Gastrocnemius medialis (tissue), 4 donors: ENCODE results near the gene CABLES2. TPM values are rescaled to one million over a fixed set of nuclear protein-coding genes. Genes with fewer than 3 reads are reported as not detected.

ENCODE experiments used
- ATAC-seq, 2 donors: fragments of 150-250 bp; one replicate each; pipeline ENCODE4 v1.9.1; 2016
- DNase-seq, 2 donors: peaks; one replicate each; pipeline ENCODE4 v3.0.0-alpha.2; 2019
- H3K27ac ChIP-seq, 4 donors: fragments of 200-600 bp; sonication (generic); 1 replicate in 1 of 4; 2 replicates in 3 of 4; pipeline ENCODE4 v1.5.1; 2016 to 2018; ENCODE audit warnings: mild to moderate bottlenecking in 2 of 4, moderate library complexity in 1 of 4
- H3K27me3 ChIP-seq, 3 donors: fragments of 200-600 bp; sonication (generic) in 2 of 3; 1 replicate in 1 of 3; 2 replicates in 2 of 3; pipeline versions ENCODE4 v1.5.1 to v1.6.0; 2016 to 2019; ENCODE audit warnings: mild to moderate bottlenecking in 1 of 3, moderate library complexity in 1 of 3
- H3K36me3 ChIP-seq, 2 donors: fragments of 200-600 bp; sonication (generic) in 1 of 2; one replicate each; pipeline ENCODE4 v1.5.1; 2017 to 2018
- H3K4me1 ChIP-seq, 2 donors: fragments of 200-600 bp; sonication (generic) in 1 of 2; one replicate each; pipeline ENCODE4 v1.5.1; 2016 to 2017; ENCODE audit warnings: mild to moderate bottlenecking in 2 of 2
- H3K4me3 ChIP-seq, 4 donors: fragments of 200-600 bp; sonication (generic) in 3 of 4; 1 replicate in 1 of 4; 2 replicates in 3 of 4; pipeline ENCODE4 v1.5.1; 2016 to 2019; ENCODE audit warnings: mild to moderate bottlenecking in 2 of 4
- H3K9me3 ChIP-seq, 3 donors: fragments of 200-600 bp; sonication (generic) in 2 of 3; 1 replicate in 1 of 3; 2 replicates in 2 of 3; pipeline ENCODE4 v1.5.1; 2016 to 2019
- CTCF ChIP-seq, 5 experiments: fragments of 450-650 bp in 3 of 5; fragments of 200-600 bp in 2 of 5; sonication (generic) in 2 of 5; IDR thresholded peaks in 4 of 5; conservative IDR thresholded peaks in 1 of 5; 1 replicate in 4 of 5; 2 replicates in 1 of 5; pipeline ENCODE4 v1.5.1; 2016 to 2019; ENCODE audit warnings: antibody characterized with exemption in 5 of 5, mild to moderate bottlenecking in 3 of 5, moderate library complexity in 3 of 5
- POLR2A ChIP-seq, 2 donors: fragments of 450-650 bp; IDR thresholded peaks; one replicate each; pipeline ENCODE4 v1.6.1; 2017; ENCODE audit warnings: antibody characterized with exemption in 2 of 2, mild to moderate bottlenecking in 2 of 2, moderate library complexity in 2 of 2
- in situ Hi-C, 4 donors: fragments of 200-750 bp; cut with MboI; loops; one replicate each; pipeline versions ENCODE4 v1.15.0 to v1.8.0; 2017; ENCODE audit warnings: low sequenced_read_pairs in 4 of 4
- intact Hi-C: fragments of 100-400 bp; cut with DNase I; formaldehyde crosslinking; loops from one replicate; pipeline ENCODE4 v1.15.1; 2023; ENCODE audit warnings: low total_unique reads
- total RNA-seq, 4 donors: library from RNA; depleted of rRNA; stranded (reverse); fragments of >200 nt; gene quantifications; one replicate each; pipeline versions ENCODE4 v1.1.0 to v1.2.3, GENCODE V29; 2016

Gene CABLES2
- total RNA-seq, 4 donors from 2014 or later: 3.6 to 9.3 (median 4.2) TPM

GRCh38 chr20:62416651-62417637 lies 9.9 kb upstream of the CABLES2 start:
- Histone ChIP-seq H3K4me1 (no peaks in the 10 kb centered on the region), H3K27me3 (peaks cover 0 to 3% (median 0%) of the 10 kb centered on the region in 3 donors), H3K9me3 (no peaks in the 10 kb centered on the region), H3K36me3 (no peaks in the 10 kb centered on the region), H3K27ac (no peak overlapping the region), H3K4me3 (no peak overlapping the region)
- no peak for ATAC-seq
- intact Hi-C loops (no loop called here), in situ Hi-C loops (no loop called here)
- TF ChIP-seq CTCF (IDR thresholded peaks at IDR 0.05 in 4 of 5, conservative IDR thresholded peaks at IDR 0.05 in 1 of 5) (no peak), POLR2A (IDR thresholded peaks at IDR 0.05) (no peak)
- no peak for DNase-seq

- H3K9me3 ChIP-seq: no peaks in the 10 kb centered on the region
- no peak overlapping the region for H3K4me3 ChIP-seq
- H3K4me1 ChIP-seq: no peaks in the 10 kb centered on the region
- intact Hi-C loops: no loop called here
- peaks cover 0 to 3% (median 0%) of the 10 kb centered on the region in 3 donors for H3K27me3 ChIP-seq
- H3K36me3 ChIP-seq: no peaks in the 10 kb centered on the region
- TF ChIP-seq CTCF (IDR thresholded peaks at IDR 0.05 in 4 of 5, conservative IDR thresholded peaks at IDR 0.05 in 1 of 5) (no peak), POLR2A (IDR thresholded peaks at IDR 0.05) (no peak)
- in situ Hi-C loops: no loop called here
- DNase-seq (no peak), ATAC-seq (no peak)
- no peak overlapping the region for H3K27ac ChIP-seq
These were observed 8.4 kb upstream of the CABLES2 start for GRCh38 chr20:62415354-62416111.

- intact Hi-C loops (no loop called here), in situ Hi-C loops (no loop called here)
- Histone ChIP-seq H3K9me3 (no peaks in the 10 kb centered on the region), H3K36me3 (no peaks in the 10 kb centered on the region), H3K27me3 (peaks cover 0 to 3% (median 0%) of the 10 kb centered on the region in 3 donors), H3K27ac (no peak overlapping the region), H3K4me1 (peaks cover 4 to 5% of the 10 kb centered on the region in 2 donors), H3K4me3 (no peak overlapping the region)
- no peak for TF ChIP-seq POLR2A (IDR thresholded peaks at IDR 0.05)
- no peak for TF ChIP-seq CTCF (IDR thresholded peaks at IDR 0.05 in 4 of 5, conservative IDR thresholded peaks at IDR 0.05 in 1 of 5)
- ATAC-seq (no peak), DNase-seq (no peak)
These were observed 6.9 kb upstream of the CABLES2 start for GRCh38 chr20:62413896-62414481.

GRCh38 chr20:62413025-62413570 lies 6.0 kb upstream of the CABLES2 start:
- intact Hi-C loops (no loop called here), in situ Hi-C loops (no loop called here)
- Histone ChIP-seq H3K27me3 (peaks cover 0 to 3% (median 0%) of the 10 kb centered on the region in 3 donors), H3K36me3 (no peaks in the 10 kb centered on the region), H3K27ac (no peak overlapping the region), H3K4me3 (no peak overlapping the region), H3K9me3 (no peaks in the 10 kb centered on the region), H3K4me1 (peaks cover 4 to 5% of the 10 kb centered on the region in 2 donors)
- TF ChIP-seq POLR2A (IDR thresholded peaks at IDR 0.05) (no peak), CTCF (IDR thresholded peaks at IDR 0.05 in 4 of 5, conservative IDR thresholded peaks at IDR 0.05 in 1 of 5) (no peak)
- DNase-seq (no peak), ATAC-seq (no peak)
